Ovary (tissue), 9 donors: Measurements from ENCODE around the gene UBL7. TPM values are rescaled to one million over a fixed set of nuclear protein-coding genes. Genes with fewer than 3 reads are reported as not detected.

Source experiments
- DNase-seq, 5 donors: peaks; one replicate each; pipeline ENCODE4 v3.0.0-alpha.2; 2019 to 2020
- H3K27ac ChIP-seq, 2 donors: fragments of 200-600 bp; one replicate each; pipeline versions ENCODE4 v1.5.1 to v1.8.0; 2019 to 2022
- H3K27me3 ChIP-seq: fragments of 200-600 bp; one replicate; pipeline ENCODE4 v1.8.0; 2022
- H3K36me3 ChIP-seq: fragments of 200-600 bp; sonication (generic); one replicate; pipeline ENCODE4 v1.5.1; 2019
- H3K4me1 ChIP-seq: one replicate; pipeline ENCODE4 v1.8.1; 2013; ENCODE audit warnings: mild to moderate bottlenecking, moderate library complexity; ENCODE audit not compliant: insufficient read depth
- H3K4me3 ChIP-seq: fragments of 200-600 bp; sonication (generic); one replicate; pipeline ENCODE4 v1.5.1; 2017
- H3K9me3 ChIP-seq, 2 donors: fragments of 200-600 bp in 1 of 2; sonication (generic) in 1 of 2; one replicate each; pipeline versions ENCODE4 v1.5.1 to v1.8.1; 2013 to 2019; ENCODE audit warnings: mild to moderate bottlenecking in 1 of 2, moderate library complexity in 1 of 2
- CTCF ChIP-seq, 3 donors: fragments of 450-650 bp in 2 of 3; fragments of 200-600 bp in 1 of 3; IDR thresholded peaks; one replicate each; pipeline versions ENCODE4 v1.5.1 to v1.8.0; 2016 to 2022; ENCODE audit warnings: antibody characterized with exemption in 3 of 3, mild to moderate bottlenecking in 1 of 3
- EP300 ChIP-seq: sonication (generic); formaldehyde crosslinking; IDR thresholded peaks from one replicate; pipeline ENCODE4 v1.6.1; 2017; ENCODE audit warnings: antibody characterized with exemption
- POLR2A ChIP-seq: fragments of 450-650 bp; IDR thresholded peaks from one replicate; pipeline ENCODE4 v1.6.1; 2017; ENCODE audit warnings: antibody characterized with exemption, mild to moderate bottlenecking, moderate library complexity
- WGBS, 3 donors: extraction: QIAGEN DNeasy Blood & Tissue Kit in 1 of 3; methylation state at CpG; one replicate each; pipeline versions ENCODE4 v1.1.5 to v1.1.7; 2013 to 2017; 5-methylcytosine and 5-hydroxymethylcytosine counted together
- intact Hi-C, 4 donors: fragments of 100-400 bp; cut with DNase I; formaldehyde crosslinking; loops; one replicate each; pipeline versions ENCODE4 v1.11.0 to v1.15.1; 2022 to 2023
- polyA plus RNA-seq, 2 donors: library from polyadenylated mRNA; stranded (reverse); fragments of 200-250 nt in 1 of 2; fragments of 350-450 nt in 1 of 2; fragmentation: Illumina TruSeq in 1 of 2; extraction: RNeasy Lipid Tissue Mini Kit (QIAGEN cat#74804) in 1 of 2; gene quantifications; one replicate each; pipeline ENCODE4 v1.2.3, GENCODE V29; 2013 to 2014
- total RNA-seq, 7 donors: library from RNA; depleted of rRNA in 2 of 7; stranded (reverse); fragments of >200 nt in 2 of 7; fragmentation: NEBNext Ultra II Directional in 3 of 7; extraction: Animal tissue kit (Norgen Biotek cat#: 25700) in 3 of 7; gene quantifications; one replicate each; pipeline versions ENCODE4 v1.1.0 to v1.2.4, GENCODE V29; 2016 to 2023
- donor health status: DM: no; HTN: no; CAD: no; lungs with moderate emphysema.
- donor health status: DM: no; HTN: no; CAD: no.
- donor health status: Bipolar disorder and iron deficiency.
- donor health status: DM: yes; HTN: yes; CAD: no.
- donor health status: DM: no; HTN: no; CAD: no.
- donor health status: DM: yes; HTN: yes; CAD: no.

Gene UBL7
- total and polyA plus RNA-seq, 9 donors = 26.4 to 44.1 (median 34.3) TPM

GRCh38 chr15:74449643-74450205, 11.2 kb downstream of the UBL7 start:
- no peaks in the 10 kb centered on the region for H3K9me3 ChIP-seq
- no peak overlapping the region for H3K27ac ChIP-seq
- intact Hi-C loops = no loop called here
- DNase-seq = no peak
- no peaks in the 10 kb centered on the region for H3K4me1 ChIP-seq
- WGBS, 3 donors = 91 to 95% (median 93%) methylated on average over 12 of the region's 12 CpGs
- no peak for TF ChIP-seq POLR2A
- TF ChIP-seq EP300 = no peak
- TF ChIP-seq CTCF (IDR thresholded peaks at IDR 0.05) = no peak
- H3K27me3 ChIP-seq = no peaks in the 10 kb centered on the region
- no peak overlapping the region for H3K4me3 ChIP-seq
- H3K36me3 ChIP-seq = no peaks in the 10 kb centered on the region

GRCh38 chr15:74449095-74449494, 11.9 kb downstream of the UBL7 start:
- Histone ChIP-seq H3K27ac (no peak overlapping the region), H3K4me1 (no peaks in the 10 kb centered on the region), H3K4me3 (no peak overlapping the region), H3K9me3 (no peaks in the 10 kb centered on the region), H3K36me3 (no peaks in the 10 kb centered on the region), H3K27me3 (no peaks in the 10 kb centered on the region)
- no peak for DNase-seq
- WGBS, 3 donors = 94 to 97% (median 95%) methylated on average over 7 of the region's 7 CpGs
- intact Hi-C loops = no loop called here
- TF ChIP-seq CTCF (IDR thresholded peaks at IDR 0.05) (no peak), EP300 (no peak), POLR2A (no peak)

GRCh38 chr15:74445816-74446763, 14.9 kb downstream of the UBL7 start:
- no peak overlapping the region for H3K4me3 ChIP-seq
- no peaks in the 10 kb centered on the region for H3K36me3 ChIP-seq
- H3K27ac ChIP-seq = no peak overlapping the region
- H3K4me1 ChIP-seq = peaks cover 5% of the 10 kb centered on the region
- TF ChIP-seq POLR2A (no peak), CTCF (IDR thresholded peaks at IDR 0.05) (no peak), EP300 (no peak)
- 69 to 72% (median 70%) methylated on average over 9 of the region's 9 CpGs for WGBS, 3 donors
- no peaks in the 10 kb centered on the region for H3K27me3 ChIP-seq
- DNase-seq = peak in 1 of 5 donors; percentile 21
- no peaks in the 10 kb centered on the region for H3K9me3 ChIP-seq
- intact Hi-C loops = no loop called here

- WGBS, 3 donors = 29 to 42% (median 31%) methylated on average over 8 of the region's 8 CpGs
- H3K27me3 ChIP-seq = no peaks in the 10 kb centered on the region
- intact Hi-C loops = no loop called here
- peak in 1 of 5 donors; percentile 19 for DNase-seq
- H3K4me1 ChIP-seq = peaks cover 5% of the 10 kb centered on the region
- H3K27ac ChIP-seq = no peak overlapping the region
- no peaks in the 10 kb centered on the region for H3K9me3 ChIP-seq
- no peak for TF ChIP-seq EP300
- no peak for TF ChIP-seq POLR2A
- no peaks in the 10 kb centered on the region for H3K36me3 ChIP-seq
- no peak overlapping the region for H3K4me3 ChIP-seq
Observed at GRCh38 chr15:74444106-74445062, 16.6 kb downstream of the UBL7 start.
